ENCODE measurements around the gene TTC21B.
A peak's percentile ranks its signal among the peaks of the same experiment; 100 is the strongest.
"Not testable (repeated sequence)": the region's sequence is repeated elsewhere in the genome, so short reads cannot be mapped to it uniquely, and the experiment has no call there.

The TTC21B gene

DNA sequence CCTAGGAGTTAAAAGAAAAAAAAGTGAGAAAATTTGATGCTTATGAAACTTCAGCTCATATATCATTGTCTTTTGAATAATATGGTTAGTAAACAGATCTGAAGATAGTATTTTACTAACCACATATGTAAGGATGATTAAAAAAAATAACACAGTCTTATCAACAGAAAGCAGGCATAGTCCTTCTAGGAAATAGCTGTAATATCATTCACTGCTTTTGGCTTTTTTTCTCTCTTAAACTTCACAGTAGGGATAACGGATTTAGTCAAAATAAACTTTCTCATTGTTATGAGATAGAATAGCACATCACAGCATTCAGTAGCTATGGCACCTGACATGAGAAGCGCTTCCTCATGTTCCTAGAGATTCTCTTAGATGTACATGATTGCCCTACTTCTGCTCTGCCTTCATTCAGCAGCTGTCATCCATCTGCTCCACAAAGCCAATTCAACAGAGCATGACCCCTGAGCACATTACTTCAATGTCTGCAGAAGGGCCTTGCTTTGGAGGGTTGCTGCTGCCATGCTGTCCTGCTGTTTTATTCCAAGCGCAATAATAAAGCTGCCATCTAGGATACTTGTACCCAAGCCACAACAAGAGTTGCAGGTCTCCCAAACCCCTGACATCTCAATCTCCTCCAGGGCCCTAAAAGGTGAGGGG lies 67.0 kb downstream of the TTC21B start:
- peak; percentile 9 for DNase-seq (ENCODE audit: low spot score)

DNA sequence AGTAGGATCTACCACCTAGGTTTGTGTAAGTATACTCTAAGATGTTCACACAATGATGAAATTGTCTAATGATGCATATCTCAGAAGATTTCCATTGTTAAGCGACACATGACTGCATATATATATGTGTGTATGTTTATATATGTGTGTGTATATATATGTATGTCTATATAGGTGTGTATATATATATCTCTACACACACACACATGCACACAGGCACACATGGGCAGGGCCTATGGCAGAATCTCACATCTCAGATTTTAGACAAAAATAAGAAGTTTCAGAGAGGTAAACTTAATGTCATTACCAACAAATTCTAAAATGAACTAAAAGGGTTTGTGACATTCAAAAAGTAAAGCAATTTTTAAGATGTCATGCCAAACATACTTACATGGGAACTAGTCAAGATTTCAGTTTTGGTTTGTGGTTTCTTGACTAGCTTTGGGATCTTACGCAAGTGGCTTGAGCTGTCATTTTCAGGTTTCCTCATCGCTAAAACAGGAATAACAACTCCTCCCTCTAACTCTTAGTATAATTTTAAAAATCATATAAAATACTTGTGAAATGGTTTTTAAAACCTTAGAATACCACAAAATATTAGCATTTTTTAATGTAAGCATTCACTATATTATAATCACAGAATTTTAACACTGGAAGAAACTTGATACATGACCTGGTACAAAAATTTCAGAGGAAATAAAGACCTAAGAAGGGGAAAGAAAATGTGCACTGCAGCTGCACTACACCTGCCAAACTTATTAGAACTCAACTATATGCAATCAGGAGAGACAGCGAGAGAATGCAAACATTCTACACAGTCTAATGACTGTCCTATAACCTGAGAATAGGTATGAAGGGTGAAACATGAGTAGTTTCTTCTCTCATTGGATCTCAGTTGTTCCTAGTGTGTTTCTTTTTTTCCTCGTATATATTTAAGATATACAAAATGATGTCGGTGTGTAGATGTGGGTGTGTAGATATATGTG lies 75.7 kb downstream of the TTC21B start:
- no peak for DNase-seq (ENCODE audit: low spot score)

DNA sequence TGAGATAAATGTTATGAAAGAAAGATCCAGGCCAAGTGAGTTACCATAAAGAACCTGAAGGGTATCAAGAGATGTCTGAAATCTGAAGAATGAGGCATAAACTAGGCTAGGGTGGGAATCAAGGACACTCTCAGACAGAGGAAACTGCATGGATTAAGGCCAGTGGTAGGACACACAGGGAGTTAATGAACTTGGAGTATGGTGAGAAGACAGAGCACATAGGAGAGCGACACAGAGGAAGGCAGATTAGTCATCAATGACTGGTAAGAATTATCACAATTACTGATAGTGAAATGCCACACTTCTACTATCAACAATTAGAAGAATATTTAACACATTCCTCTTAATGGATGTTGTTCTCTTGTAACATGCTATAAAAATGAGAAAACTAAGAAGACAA lies 76.9 kb downstream of the TTC21B start:
- DNase-seq (ENCODE audit: low spot score), result no peak

DNA sequence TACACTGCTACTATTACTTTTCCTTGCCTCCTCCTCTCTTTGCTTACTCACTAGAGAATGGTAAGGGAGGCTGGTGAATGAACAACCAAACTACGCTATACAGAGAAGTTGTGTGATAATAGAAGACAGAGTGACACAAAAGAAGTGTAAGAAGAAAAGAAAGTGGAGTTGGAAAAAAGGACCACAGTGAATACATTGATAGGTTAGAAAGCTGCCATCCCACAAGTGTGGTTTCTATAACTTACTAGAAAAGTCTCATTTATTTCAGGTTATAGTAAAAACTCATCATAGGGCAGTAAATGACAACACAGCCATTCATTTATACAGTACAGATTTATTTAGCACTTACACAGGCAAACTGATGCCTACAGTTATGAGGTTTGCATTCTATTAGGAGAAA lies 77.3 kb downstream of the TTC21B start:
- DNase-seq (ENCODE audit: low spot score), result no peak

DNA sequence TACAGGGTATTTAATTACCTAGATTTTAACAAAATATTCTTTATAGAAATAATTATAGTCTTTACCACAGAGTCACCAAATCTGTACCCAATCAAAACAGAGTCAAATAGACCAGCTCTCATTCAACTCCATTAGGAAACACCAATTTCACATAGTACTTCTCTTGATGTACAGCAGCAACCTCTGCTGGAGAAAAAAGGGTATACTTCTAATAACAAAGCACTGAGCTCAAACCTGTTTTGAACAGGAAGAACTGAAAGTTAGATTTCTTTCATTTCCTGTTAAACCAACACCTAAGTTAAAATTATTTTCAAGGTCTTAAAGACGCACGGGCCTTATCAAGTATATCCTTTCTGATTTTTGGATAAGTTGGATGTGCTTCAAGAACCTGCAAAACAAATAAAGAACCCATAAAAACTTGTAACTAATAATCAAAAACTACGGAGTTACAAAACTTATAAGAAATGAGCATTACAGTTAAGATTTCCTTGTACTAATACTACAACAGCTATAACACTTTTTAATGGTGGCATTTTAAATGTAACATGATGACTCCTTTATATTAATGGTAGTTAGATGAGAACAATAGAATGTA lies 79.0 kb downstream of the TTC21B start:
- DNase-seq (ENCODE audit: low spot score), result peak; percentile 85

DNA sequence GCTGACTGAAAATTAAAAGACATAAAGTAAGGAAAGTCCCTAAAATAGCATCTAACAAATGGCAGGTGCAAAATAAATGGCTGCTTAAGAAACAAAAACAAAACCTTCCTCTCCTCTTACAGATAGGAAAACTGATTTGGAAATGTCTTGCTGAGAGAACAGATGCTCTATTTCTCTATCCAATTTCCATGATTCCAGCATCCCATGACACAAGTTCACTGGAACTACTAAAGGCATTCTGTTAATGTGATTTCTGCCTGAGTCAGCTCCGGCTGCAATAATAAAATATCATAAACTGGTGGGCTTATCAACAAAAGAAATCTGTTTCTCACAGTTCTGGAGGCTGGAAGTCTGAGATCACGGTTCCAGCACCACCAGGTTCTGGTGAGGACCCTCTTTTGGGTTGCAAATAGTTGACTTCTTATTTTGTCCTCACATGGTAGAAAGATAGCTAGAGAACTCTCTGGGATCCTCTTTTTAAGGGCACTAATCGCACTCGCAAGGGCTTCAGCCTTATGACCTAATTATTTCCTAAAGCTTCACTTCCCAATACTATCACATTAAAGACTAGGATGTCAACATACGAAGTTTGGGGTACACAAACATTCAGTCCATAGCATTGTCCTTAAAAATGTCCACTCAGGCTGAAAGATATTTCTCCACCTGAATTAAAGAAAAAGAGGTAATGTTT lies 81.3 kb downstream of the TTC21B start:
- no peak for DNase-seq (ENCODE audit: low spot score)

DNA sequence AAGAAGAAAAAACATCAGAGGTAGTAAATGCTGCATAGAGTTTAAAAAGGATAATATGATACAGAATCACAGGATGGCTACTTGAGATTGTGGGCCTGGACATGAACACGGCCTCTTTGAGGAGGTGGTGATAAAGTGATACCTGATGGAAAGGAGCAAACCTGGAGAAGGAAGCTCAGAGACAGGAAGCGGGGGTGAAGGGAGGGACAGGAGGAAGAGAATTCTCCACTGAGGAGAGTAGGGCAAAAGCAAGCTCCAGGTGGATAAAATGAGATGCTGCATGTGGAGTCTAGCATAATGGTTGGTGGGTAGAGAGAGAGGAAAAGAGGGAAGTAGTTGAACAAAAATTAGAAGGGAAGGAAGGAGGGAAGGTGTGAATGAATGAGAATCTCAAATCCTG lies 82.6 kb downstream of the TTC21B start:
- no peak for DNase-seq (ENCODE audit: low spot score)

DNA sequence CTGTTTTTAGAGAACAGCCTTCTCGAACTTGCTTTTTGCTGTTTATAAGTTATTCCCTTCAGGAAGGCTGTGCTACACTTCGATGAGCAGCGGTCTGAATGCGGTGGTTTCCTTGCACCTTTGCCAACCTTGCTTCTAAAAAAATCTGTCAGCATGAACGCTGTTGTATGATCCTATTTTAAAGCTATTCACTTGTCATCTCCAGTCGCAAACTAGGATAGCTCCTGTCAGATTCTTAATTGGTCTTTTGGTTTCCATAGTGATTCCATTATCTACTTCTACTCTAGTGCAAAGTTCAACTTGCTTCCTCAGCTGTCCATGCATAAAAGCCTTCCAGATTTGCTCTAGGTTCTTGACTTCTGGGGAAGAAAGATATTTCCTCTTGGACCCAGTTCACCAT lies 83.2 kb downstream of the TTC21B start:
- DNase-seq (ENCODE audit: low spot score), result no peak

DNA sequence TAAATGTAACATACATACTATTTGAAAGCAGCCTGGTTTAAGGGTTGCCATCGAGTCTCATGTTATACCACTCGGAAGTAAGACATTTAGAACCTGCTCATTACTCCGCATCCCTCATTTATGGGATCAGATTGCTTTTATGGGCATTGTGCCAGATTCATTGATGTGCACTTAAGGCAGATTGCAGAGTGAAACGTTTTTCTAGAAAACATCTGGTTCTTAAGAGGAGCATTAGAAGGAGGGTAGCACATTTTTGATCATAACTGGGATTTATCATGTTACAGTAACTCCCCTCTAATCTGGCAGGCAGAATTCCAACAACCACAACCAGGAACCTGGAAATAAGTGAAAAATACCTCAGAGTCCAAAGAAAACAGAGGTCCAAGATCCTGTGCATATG lies 85.4 kb downstream of the TTC21B start:
- no peak for DNase-seq (ENCODE audit: low spot score)

DNA sequence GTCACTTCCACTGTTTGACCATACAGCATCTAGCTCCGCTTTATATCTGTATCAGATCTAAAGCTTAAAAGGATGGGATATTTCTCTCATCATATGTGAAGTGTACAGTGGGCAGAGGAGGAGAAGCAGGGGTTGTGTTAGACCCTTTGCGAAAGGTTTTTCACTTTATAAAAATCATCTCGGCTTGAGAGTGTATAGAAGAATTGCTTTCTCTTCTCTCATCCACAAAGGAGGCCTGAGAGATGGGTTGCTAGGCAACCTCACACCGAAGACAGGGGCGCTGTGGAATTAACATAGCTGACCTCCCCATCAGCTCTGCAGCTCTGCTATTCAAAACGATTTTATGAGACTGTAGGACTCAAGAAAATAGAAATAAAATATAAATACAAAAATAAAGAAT lies 89.3 kb downstream of the TTC21B start:
- DNase-seq (ENCODE audit: low spot score), result no peak

DNA sequence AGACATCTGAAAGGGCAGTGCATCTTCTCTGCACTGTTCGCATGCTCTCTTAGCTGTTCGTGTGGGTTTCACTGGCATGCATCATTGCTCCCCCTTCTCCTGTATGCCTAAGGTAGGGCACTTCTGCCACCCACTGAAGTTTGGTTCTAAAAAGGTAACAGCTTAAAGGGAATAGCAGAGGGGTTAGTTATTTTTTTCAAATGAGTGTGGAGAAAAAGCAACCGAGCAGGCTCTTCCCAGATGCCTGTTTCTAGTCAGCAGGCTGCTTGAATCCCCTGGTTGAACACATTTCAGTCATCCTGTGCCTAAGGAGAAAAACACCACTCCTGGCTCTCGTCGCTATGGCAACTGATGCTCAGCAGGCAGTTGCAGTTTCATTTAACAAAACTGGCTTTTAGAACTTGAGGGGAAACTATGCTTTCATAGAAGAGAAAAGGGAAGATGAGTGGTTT lies 89.7 kb downstream of the TTC21B start:
- DNase-seq (ENCODE audit: low spot score), result no peak

DNA sequence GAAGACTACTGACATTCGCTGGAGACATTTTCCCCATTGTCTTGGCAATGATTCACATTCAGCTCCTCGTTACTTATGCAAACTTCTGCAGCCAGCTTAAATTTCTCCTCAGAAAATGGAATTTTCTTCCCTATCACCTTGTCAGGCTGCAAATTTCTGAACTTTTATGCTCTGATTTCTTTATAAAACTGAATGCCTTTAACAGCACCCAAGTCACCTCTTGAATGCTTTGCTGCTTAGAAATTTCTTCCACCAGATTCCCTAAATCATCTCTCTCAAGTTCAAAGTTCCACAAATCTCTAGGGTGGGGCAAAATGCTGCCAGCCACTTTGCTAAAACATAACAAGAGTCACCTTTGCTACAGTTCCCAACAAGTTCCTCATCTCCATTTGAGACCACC lies 92.5 kb downstream of the TTC21B start:
- not testable (repeated sequence) for DNase-seq (ENCODE audit: low spot score)

DNA sequence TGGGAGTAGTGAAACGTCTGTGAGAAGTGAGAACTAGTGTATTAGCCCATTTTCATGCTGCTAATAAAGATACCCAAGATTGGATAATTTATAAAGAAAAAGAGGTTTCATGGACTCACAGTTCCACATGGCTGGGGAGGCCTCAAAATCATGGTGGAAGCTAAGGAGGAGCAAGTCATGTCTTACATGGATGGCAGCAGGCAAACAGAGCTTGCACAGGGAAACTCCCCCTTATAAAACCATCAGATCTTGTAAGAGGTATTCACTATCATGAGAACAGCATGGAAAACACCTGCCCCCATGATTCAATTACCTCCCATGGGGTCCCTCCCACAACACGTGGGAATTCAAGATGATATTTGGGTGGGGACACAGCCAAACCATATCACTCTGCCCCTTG lies 93.9 kb downstream of the TTC21B start:
- DNase-seq (ENCODE audit: low spot score), result not testable (repeated sequence)

DNA sequence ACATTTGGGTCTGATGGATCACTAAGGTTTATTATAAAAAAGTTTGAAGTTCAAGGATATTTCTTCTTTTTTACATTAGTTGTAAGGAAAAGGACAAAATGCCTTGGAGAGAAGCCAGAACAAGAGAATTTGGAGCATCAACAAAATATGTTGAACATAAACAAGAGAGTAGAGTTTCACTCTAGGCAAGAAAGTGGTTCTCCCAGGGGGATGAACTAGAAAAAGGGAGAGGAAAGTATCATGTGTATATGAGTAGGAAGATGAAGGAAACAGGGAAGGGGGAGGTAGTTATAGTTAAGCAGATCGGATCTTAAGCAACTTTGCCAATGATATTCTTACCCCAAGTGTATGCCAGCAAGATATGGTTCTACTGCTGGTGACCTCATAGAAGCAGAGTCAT lies 95.7 kb downstream of the TTC21B start:
- no peak for DNase-seq (ENCODE audit: low spot score)

DNA sequence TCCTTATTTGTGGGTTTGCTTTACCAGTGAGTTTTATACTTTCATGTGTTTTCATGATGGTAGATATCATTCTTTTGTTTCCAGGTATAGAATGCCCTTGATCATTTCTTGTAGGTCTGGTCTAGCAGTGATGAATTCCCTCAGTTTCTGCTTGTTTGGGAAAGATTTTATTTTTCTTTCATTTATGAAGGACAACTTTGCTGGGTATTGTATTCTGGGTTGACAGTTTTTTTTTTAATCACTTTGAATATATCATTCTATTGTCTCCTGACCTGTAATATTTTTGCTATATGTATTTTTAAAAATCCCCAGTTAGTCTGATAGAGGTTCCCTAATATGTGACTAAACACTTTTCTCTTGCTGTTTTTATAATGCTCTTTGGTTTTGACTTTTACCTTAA lies 101.2 kb downstream of the TTC21B start:
- DNase-seq (ENCODE audit: low spot score), result no peak

DNA sequence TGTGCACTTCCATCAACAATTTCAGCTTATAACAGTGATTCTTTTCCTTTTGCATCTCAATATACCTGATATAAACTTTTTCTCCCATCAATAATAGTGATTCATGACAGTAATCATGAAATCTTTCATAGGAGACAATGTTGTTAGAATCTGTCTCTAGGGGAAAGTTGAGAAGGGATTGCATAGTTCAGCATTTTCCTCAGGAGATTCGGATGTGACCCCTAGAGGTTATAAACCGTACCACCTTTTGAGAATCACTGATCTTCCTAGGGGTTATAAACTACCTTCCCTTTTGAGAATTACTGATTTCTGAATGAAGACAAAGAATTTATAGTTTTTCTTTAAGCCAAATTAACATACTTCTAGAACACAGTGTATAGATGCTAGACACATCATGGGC lies 106.6 kb downstream of the TTC21B start:
- peak; percentile 10 for DNase-seq (ENCODE audit: low spot score)

DNA sequence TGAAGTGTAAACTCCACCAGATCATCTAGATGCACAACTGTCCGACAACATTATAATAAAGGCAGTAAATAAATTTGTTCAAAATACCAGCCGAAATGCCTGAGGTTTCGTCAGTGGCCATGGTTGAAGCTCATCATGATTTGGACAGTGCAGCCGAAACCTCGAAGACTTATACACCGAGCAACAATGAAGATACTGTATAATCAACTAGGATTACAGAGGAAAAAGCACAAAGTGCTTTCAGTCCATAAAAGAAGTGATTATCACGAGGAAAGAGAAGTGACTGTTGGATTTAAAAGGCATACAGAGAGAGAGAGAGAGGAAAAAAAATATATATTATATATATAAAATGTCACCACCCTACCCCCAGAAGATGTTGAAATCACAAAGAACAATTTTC lies 107.5 kb downstream of the TTC21B start:
- no peak for DNase-seq (ENCODE audit: low spot score)

DNA sequence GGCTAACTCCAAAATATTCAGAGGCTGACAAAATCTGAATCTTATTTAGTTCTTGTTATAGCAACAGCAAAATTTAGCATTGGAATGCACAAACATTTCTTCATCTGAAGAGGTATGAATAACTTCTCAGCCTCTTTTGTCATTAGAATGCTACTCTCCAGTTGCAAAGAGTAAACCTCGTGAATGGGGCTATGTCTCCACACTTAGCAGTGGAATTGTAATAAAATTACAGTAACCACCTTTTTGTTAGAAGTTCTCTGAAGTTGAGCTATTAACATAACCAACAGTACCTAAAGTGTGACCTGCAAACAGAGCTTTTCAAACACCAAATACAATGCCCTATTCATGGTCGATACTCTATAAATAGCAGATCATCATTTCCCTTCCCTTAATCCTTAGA lies 109.4 kb downstream of the TTC21B start:
- no peak for DNase-seq (ENCODE audit: low spot score)

DNA sequence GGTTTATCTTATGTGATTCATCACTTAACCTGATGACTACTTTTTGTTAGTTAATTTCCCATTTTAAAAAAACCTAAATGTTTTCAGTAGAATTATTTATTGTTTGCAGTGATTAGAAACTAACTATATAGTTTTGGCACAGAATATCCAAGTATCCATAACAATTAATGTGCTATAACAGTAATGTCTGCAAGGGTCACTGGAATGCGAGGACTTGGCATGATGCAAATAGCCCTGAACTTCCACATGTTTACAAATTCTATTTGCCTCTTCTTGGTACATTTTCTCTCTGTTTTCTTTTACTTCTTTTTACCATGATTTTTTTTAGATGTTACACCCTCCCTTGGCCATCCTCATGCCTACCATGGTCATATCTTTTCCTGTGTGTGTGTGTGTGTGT lies 110.2 kb downstream of the TTC21B start:
- DNase-seq (ENCODE audit: low spot score), result no peak

DNA sequence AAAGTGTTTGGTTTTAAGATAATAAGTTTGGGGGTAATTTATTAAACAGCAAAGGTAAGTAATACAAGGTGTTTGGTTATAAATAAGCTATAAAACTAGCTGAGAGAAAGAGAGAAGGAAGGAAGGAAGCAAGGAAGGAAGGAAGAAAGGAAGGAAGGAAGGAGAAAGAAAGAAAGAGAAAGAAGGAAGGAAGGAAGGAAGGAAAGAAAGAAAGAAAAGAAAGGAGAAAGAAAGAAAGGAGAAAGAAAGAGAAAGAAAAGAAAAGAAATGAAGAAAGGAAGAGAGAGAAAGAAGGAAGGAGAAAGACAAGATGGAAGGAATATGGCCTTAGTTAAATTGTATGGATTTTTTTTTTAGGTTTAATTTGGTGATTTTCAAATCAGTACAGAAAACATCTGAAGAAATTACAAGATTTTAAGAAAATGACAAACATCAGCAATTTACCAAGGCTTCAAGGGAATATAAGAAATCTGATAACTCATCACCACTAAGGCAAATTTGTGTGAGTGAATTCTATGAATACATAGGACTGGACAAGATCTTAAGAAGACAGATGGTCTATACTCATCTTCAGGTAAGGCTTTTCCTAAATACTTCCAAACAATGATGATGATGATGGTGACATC lies 113.1 kb downstream of the TTC21B start:
- no peak for DNase-seq (ENCODE audit: low spot score)

DNA sequence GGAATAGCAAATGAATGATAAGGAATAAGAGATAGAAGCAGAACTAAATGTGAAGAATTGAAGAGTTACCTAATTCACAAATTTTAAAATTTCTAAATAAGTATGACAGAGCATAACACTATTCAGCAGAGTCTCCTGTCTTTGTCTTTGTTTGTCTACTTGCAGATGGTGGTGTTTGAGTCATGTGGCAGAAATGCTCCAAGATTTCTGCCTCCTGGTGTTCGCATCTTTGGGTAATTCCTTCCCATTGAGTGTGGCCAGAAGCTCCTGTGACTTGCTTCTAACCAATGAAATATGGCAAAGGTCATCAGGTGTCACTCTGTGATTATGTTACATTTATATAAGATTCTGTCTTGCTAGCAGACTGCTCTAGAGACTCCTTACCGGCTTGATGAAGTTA lies 114.0 kb downstream of the TTC21B start:
- DNase-seq (ENCODE audit: low spot score), result no peak

DNA sequence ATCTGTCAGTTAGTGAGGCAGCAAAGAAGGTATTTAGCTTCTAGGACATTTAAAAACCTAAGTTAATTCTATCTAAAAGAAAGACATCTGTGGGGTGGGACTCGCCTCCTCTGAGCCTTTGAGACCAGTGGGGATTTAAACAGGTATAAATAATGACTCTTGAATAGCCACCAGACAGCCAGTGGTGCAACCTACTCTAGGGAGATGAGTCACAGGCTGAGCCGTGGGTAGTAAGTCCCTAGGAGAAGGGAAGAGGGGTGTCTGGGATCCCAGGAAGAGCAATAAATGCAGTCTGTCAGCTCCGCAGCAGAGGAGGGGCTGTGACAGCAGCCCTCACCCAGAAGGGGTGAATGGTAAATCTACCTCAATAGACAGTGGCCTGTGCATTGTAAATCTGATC lies 116.5 kb downstream of the TTC21B start:
- no peak for DNase-seq (ENCODE audit: low spot score)

Measured in NAMALWA (cell line).